Measurements from ENCODE around the gene MICAL3.

- TF ChIP-seq CTCF (IDR thresholded peaks at IDR 0.05) (no peak), POLR2A (IDR thresholded peaks at IDR 0.05) (no peak)
These were observed 116.7 kb downstream of the MICAL3 start for GRCh38 chr22:17907748-17908051.

Data from testis (tissue), 2 donors.